H1 (cell line): ENCODE data around the gene CGREF1. TPM values are rescaled to one million over a fixed set of nuclear protein-coding genes. Genes with fewer than 3 reads are reported as not detected.

ENCODE experiments used
- CTCF ChIA-PET: fragments of 300-600 bp; sonication (Branson Sonifier 250); formaldehyde crosslinking; loops from one replicate; lab custom pipeline; 2021; ENCODE audit not compliant: partially characterized antibody; lab: Charles Lee
- POLR2A ChIA-PET: fragments of 300-600 bp; sonication (Branson Sonifier 250); formaldehyde crosslinking; loops from one replicate; lab custom pipeline; 2021; ENCODE audit warnings: inconsistent platforms; ENCODE audit not compliant: partially characterized antibody; lab: Charles Lee
- DNase-seq, 2 experiments: peaks; one replicate each; pipeline versions ENCODE4 v3.0.0 to v3.0.0-alpha.2; 2010 to 2022; ENCODE audit warnings: low spot score in 2 of 2, low read depth in 1 of 2, mixed read lengths in 1 of 2
- FAIRE-seq: peaks from 2 replicates; lab custom pipeline; 2011; peaks lifted over from hg19 to GRCh38; lab: Jason Lieb, UNC
- H2AFZ ChIP-seq: 2 replicates; pipeline ENCODE4 v1.8.1; 2012; ENCODE audit warnings: low read length, inconsistent platforms
- H2AK5ac ChIP-seq: 2 replicates; pipeline ENCODE4 v1.6.1; 2013; ENCODE audit warnings: low read depth, low read length
- H2BK120ac ChIP-seq: replicated peaks from 2 replicates; pipeline ENCODE3; 2013; ENCODE audit warnings: low read depth, low read length, inconsistent platforms
- H2BK12ac ChIP-seq: 2 replicates; pipeline ENCODE4 v1.6.1; 2013; ENCODE audit warnings: low read depth, low read length
- H2BK15ac ChIP-seq: 2 replicates; pipeline ENCODE4 v1.6.1; 2013; ENCODE audit warnings: low read length
- H2BK20ac ChIP-seq: 2 replicates; pipeline ENCODE4 v1.6.1; 2013; ENCODE audit warnings: low read length
- H2BK5ac ChIP-seq: 2 replicates; pipeline ENCODE4 v1.6.1; 2013; ENCODE audit warnings: low read depth, low read length
- H3K14ac ChIP-seq: 2 replicates; pipeline ENCODE4 v1.6.1; 2013; ENCODE audit warnings: inconsistent platforms; ENCODE audit not compliant: insufficient read length
- H3K18ac ChIP-seq: 2 replicates; pipeline ENCODE4 v1.6.1; 2013; ENCODE audit warnings: low read length; ENCODE audit errors: extremely low read depth
- H3K23ac ChIP-seq: 2 replicates; pipeline ENCODE4 v1.6.1; 2013; ENCODE audit warnings: inconsistent platforms; ENCODE audit not compliant: insufficient read length
- H3K23me2 ChIP-seq: 2 replicates; pipeline ENCODE4 v1.6.1; 2013; ENCODE audit warnings: low read depth, low read length
- H3K27ac ChIP-seq: 2 replicates; pipeline ENCODE4 v1.6.1; 2011; ENCODE audit warnings: low read depth, low read length, inconsistent platforms
- H3K27me3 ChIP-seq, 4 experiments: replicated peaks in 1 of 4; 1 replicate in 1 of 4; 2 replicates in 3 of 4; pipeline versions ENCODE4 v1.6.1 to v1.8.1; 2011 to 2013; ENCODE audit warnings: low read length in 3 of 4, mild to moderate bottlenecking in 3 of 4, inconsistent platforms in 2 of 4, mixed read lengths in 2 of 4, moderate library complexity in 1 of 4; ENCODE audit not compliant: control insufficient read depth in 3 of 4, insufficient read depth in 3 of 4; ENCODE audit errors: extremely low read depth in 1 of 4
- H3K36me3 ChIP-seq, 4 experiments: 2 replicates each; pipeline versions ENCODE4 v1.6.1 to v1.8.1; 2011 to 2013; ENCODE audit warnings: mild to moderate bottlenecking in 4 of 4, low read length in 3 of 4, moderate library complexity in 2 of 4, control low read depth in 1 of 4, inconsistent platforms in 1 of 4; ENCODE audit not compliant: insufficient read depth in 4 of 4, control insufficient read depth in 2 of 4
- H3K4ac ChIP-seq: replicated peaks from 2 replicates; pipeline ENCODE3; 2013; ENCODE audit warnings: low read length, low read depth, mixed read lengths, inconsistent platforms; ENCODE audit not compliant: insufficient read length
- H3K4me1 ChIP-seq, 4 experiments: replicated peaks in 1 of 4; 1 replicate in 1 of 4; 2 replicates in 3 of 4; pipeline versions ENCODE4 v1.6.1 to v1.8.1; 2011 to 2013; ENCODE audit warnings: low read length in 3 of 4, inconsistent platforms in 2 of 4, mixed read lengths in 1 of 4; ENCODE audit not compliant: insufficient read depth in 4 of 4, control insufficient read depth in 3 of 4
- H3K4me2 ChIP-seq, 2 experiments: 2 replicates each; pipeline versions ENCODE4 v1.6.1 to v1.8.1; 2011 to 2013; ENCODE audit warnings: low read depth in 2 of 2, low read length in 2 of 2, control low read depth in 1 of 2, inconsistent platforms in 1 of 2, mild to moderate bottlenecking in 1 of 2; ENCODE audit not compliant: insufficient read depth in 1 of 2
- H3K4me3 ChIP-seq, 4 experiments: fragments of 200-600, 300-600 bp in 1 of 4; sonication (generic), shearing (Covaris generic), sonication (Bioruptor Twin) in 1 of 4; 2 replicates each; pipeline versions ENCODE4 v1.5.1 to v1.8.1; 2011 to 2016; ENCODE audit warnings: low read length in 4 of 4, low read depth in 3 of 4, control low read depth in 2 of 4, inconsistent platforms in 2 of 4, mild to moderate bottlenecking in 2 of 4, mixed read lengths in 1 of 4, moderate library complexity in 1 of 4; ENCODE audit not compliant: insufficient read depth in 2 of 4; ENCODE audit errors: extremely low read depth in 1 of 4
- H3K56ac ChIP-seq: replicated peaks from 2 replicates; pipeline ENCODE3; 2013; ENCODE audit warnings: low read depth, mild to moderate bottlenecking, mixed read lengths, low read length, inconsistent platforms; ENCODE audit not compliant: insufficient read length
- H3K79me1 ChIP-seq: 2 replicates; pipeline ENCODE4 v1.6.1; 2013; ENCODE audit warnings: low read depth, low read length, control low read depth
- H3K79me2 ChIP-seq, 2 experiments: 2 replicates each; pipeline versions ENCODE4 v1.6.1 to v1.8.1; 2012 to 2013; ENCODE audit warnings: low read length in 2 of 2, mild to moderate bottlenecking in 2 of 2, inconsistent platforms in 1 of 2; ENCODE audit not compliant: insufficient read depth in 2 of 2, control insufficient read depth in 1 of 2
- H3K9ac ChIP-seq, 4 experiments: replicated peaks in 1 of 4; 1 replicate in 1 of 4; 2 replicates in 3 of 4; pipeline versions ENCODE4 v1.6.1 to v1.8.1; 2011 to 2013; ENCODE audit warnings: low read depth in 3 of 4, low read length in 3 of 4, control low read depth in 2 of 4, mild to moderate bottlenecking in 2 of 4, moderate library complexity in 2 of 4, inconsistent platforms in 1 of 4; ENCODE audit errors: extremely low read depth in 1 of 4
- H3K9me3 ChIP-seq, 2 experiments: 2 replicates each; pipeline versions ENCODE4 v1.6.1 to v1.8.1; 2012 to 2013; ENCODE audit warnings: mild to moderate bottlenecking in 2 of 2, moderate library complexity in 2 of 2, control low read depth in 1 of 2, inconsistent platforms in 1 of 2, low read depth in 1 of 2, low read length in 1 of 2, mixed read lengths in 1 of 2; ENCODE audit not compliant: insufficient read depth in 2 of 2
- H4K20me1 ChIP-seq, 2 experiments: replicated peaks in 1 of 2; 2 replicates each; pipeline versions ENCODE3 to v1.8.1; 2011 to 2013; ENCODE audit warnings: inconsistent platforms in 2 of 2, low read length in 2 of 2, mild to moderate bottlenecking in 1 of 2; ENCODE audit not compliant: insufficient read depth in 2 of 2, control insufficient read depth in 1 of 2
- H4K5ac ChIP-seq: 2 replicates; pipeline ENCODE4 v1.6.1; 2013; ENCODE audit warnings: low read length, low read depth, mixed read lengths, inconsistent platforms; ENCODE audit not compliant: insufficient read length
- H4K8ac ChIP-seq: 2 replicates; pipeline ENCODE4 v1.8.0; 2013; ENCODE audit warnings: mild to moderate bottlenecking, moderate library complexity, low read length, inconsistent platforms; ENCODE audit not compliant: insufficient read depth; ENCODE audit errors: extremely low read depth
- H4K91ac ChIP-seq: replicated peaks from 2 replicates; pipeline ENCODE3; 2013; ENCODE audit warnings: low read length, mixed read lengths, inconsistent platforms; ENCODE audit not compliant: insufficient read length
- CBX5 ChIP-seq: fragments of 300-800, 300-1000 bp; sonication (generic); IDR thresholded peaks from 2 replicates; pipeline ENCODE4 v1.7.1; 2016; ENCODE audit warnings: antibody characterized with exemption, low read length, low read depth
- KDM4A ChIP-seq: IDR thresholded peaks from one replicate; pipeline ENCODE4 v1.7.1; 2012; ENCODE audit warnings: low read depth, mild to moderate bottlenecking, moderate library complexity, low read length, inconsistent platforms; ENCODE audit not compliant: severe bottlenecking
- POLR2A ChIP-seq, 2 experiments: IDR thresholded peaks; 1 replicate in 1 of 2; 2 replicates in 1 of 2; pipeline ENCODE4 v1.6.1; 2011; ENCODE audit warnings: low read depth in 2 of 2, low read length in 2 of 2, mild to moderate bottlenecking in 2 of 2; ENCODE audit errors: control extremely low read depth in 1 of 2
- TCF12 ChIP-seq: IDR thresholded peaks from 2 replicates; pipeline ENCODE4 v1.6.1; 2011; ENCODE audit warnings: low read depth, mild to moderate bottlenecking, low read length
- WGBS, 2 experiments: shearing (Covaris generic) in 1 of 2; methylation state at CpG; one replicate each; pipeline versions ENCODE4 v1.1.6 to v1.1.7; 2013 to 2015; ENCODE audit warnings: low lambda C conversion rate in 2 of 2, mixed read lengths in 2 of 2, inconsistent platforms in 1 of 2, low coverage in 1 of 2, missing lambda C conversion rate in 1 of 2; ENCODE audit not compliant: insufficient replicate concordance in 2 of 2, insufficient coverage in 1 of 2, insufficient read length in 1 of 2; ENCODE audit errors: extremely low coverage in 1 of 2, missing lambda C conversion rate in 1 of 2; 5-methylcytosine and 5-hydroxymethylcytosine counted together
- polyA plus RNA-seq, 7 experiments: library from polyadenylated mRNA; depleted of rRNA in 3 of 7; stranded (reverse) in 5 of 7; unstranded in 2 of 7; fragments of >200 nt in 5 of 7; fragments of 200-250 nt in 2 of 7; gene quantifications; 1 replicate in 5 of 7; 2 replicates in 1 of 7; 4 replicates in 1 of 7; pipeline versions ENCODE4 v1.2.1 to v1.2.3, GENCODE V29; 2011 to 2013; ENCODE audit warnings: missing spikeins in 2 of 7, mixed read lengths in 2 of 7
- total RNA-seq: library from RNA; stranded (reverse); fragmentation: NEBNext Ultra II Directional; extraction: Animal tissue kit (Norgen Biotek cat#: 25700); gene quantifications from 2 replicates; pipeline ENCODE4 v1.2.1, GENCODE V29; 2021

The CGREF1 gene
- total and polyA plus RNA-seq, 2 of the 8 experiments (the other 6 are each of a cell fraction or from before 2014, with no cell fraction given): 2.5 to 3.4 TPM

- H3K23ac ChIP-seq: no peak overlapping the region
- no peaks in the 10 kb centered on the region for H3K23me2 ChIP-seq
- no peaks in the 10 kb centered on the region for H3K9me3 ChIP-seq
- H4K5ac ChIP-seq: no peak overlapping the region
- no peaks in the 10 kb centered on the region for H3K79me2 ChIP-seq
- no peak overlapping the region for H2BK120ac ChIP-seq
- H2AFZ ChIP-seq: no peak overlapping the region
- H2BK20ac ChIP-seq: no peak overlapping the region
- ChIA-PET POLR2A (no interaction called here), CTCF (interaction anchor here (1.9 kb wide), 1 partner anchor 49 kb away, joined by 5 read pairs; no protein-coding TSS in a partner anchor)
- H4K91ac ChIP-seq: no peak overlapping the region
- H3K27ac ChIP-seq: no peak overlapping the region
- H3K4me1 ChIP-seq: no peaks in the 10 kb centered on the region
- no peak overlapping the region for H3K56ac ChIP-seq
- no peak overlapping the region for H3K4ac ChIP-seq
- H3K4me3 ChIP-seq: no peak overlapping the region
- H4K20me1 ChIP-seq: no peaks in the 10 kb centered on the region
- H4K8ac ChIP-seq: no peak overlapping the region
- no peak overlapping the region for H3K14ac ChIP-seq
- no peaks in the 10 kb centered on the region for H3K79me1 ChIP-seq
- H2AK5ac ChIP-seq: no peak overlapping the region
- H3K18ac ChIP-seq: no peak overlapping the region
- 94% methylated on average over 1 of the region's 1 CpG; no CpG with 5 or more reads in 1 of the 2 experiments for WGBS, 2 experiments
- no peak overlapping the region for H2BK15ac ChIP-seq
- no peaks in the 10 kb centered on the region for H3K36me3 ChIP-seq
- no peaks in the 10 kb centered on the region for H3K27me3 ChIP-seq
- TF ChIP-seq KDM4A (no peak), TCF12 (no peak), POLR2A (IDR thresholded peaks at IDR 0.05; ENCODE audit: control extremely low read depth in 1 of 2, low read depth in 2 of 2, low read length in 2 of 2) (no peak), CBX5 (no peak)
- H2BK12ac ChIP-seq: no peak overlapping the region
- H2BK5ac ChIP-seq: no peak overlapping the region
- no peak for FAIRE-seq
- no peak overlapping the region for H3K9ac ChIP-seq
- no peak overlapping the region for H3K4me2 ChIP-seq
- DNase-seq: no peak
These were observed 24.4 kb upstream of the CGREF1 start for GRCh38 chr2:27143285-27143684.
